ENCODE results near the gene C9orf50.

C9orf50 gene

DNA sequence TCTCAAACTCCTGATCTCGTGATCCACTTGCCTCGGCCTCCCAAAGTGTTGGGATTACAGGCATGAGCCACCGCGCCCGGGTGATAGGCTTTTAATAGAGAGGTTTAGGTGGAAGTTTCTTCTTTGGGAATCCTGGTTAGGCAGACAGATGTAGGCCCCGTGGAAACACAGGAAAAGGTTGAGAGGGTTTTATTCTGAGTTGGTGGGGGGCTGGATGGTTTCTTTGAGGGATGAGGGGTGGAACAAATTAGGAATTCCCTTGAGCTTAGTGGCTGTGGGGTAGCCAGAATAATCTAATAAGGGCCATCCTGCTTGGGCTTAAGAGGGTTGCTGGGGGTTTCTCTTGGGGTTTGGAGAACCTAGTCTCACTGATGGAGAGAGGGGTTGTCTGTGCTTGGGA, 30.4 kb downstream of the C9orf50 start:
- DNase-seq (ENCODE audit: low spot score), result no peak

DNA sequence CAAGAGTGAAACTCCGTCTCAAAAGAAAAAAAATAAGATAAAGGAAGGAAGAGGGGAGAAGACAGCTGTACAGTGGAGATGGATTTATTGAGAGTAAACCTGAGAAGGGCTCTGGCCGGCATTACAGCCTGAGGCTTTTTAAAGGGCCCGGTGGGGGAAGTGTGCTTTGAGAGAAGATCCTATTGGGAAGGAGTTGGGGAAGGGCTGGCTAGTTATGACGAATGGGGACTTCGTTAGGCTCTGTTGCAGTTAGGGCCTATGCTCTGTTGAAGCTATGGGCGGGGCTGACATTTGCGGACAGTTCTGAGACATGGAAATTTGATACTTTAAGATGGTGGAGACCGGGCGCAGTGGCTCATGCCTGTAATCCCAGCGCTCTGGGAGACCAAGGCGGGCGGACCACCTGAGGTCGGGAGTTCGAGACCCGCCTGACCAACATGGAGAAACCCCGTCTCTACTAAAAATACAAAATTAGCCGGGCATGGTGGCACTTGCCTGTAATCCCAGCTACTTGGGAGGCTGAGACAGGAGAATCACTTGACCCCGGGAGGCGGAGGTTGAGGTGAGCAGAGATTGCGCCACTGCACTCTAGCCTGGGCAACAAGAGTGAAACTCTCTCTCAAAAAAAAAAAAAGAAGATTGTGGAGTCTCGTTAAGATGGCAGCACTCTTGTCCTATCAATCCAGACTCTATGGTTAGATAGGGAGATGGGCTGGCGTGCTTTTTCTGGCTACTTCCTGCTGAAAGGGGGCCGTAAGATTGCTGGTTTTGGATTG, 33.2 kb downstream of the C9orf50 start:
- DNase-seq (ENCODE audit: low spot score), result no peak

GRCh38 chr9:129586685-129587084, 34.2 kb downstream of the C9orf50 start:
- DNase-seq (ENCODE audit: low spot score), result no peak

GRCh38 chr9:129586245-129586644, 34.7 kb downstream of the C9orf50 start:
- DNase-seq (ENCODE audit: low spot score), result no peak

DNA sequence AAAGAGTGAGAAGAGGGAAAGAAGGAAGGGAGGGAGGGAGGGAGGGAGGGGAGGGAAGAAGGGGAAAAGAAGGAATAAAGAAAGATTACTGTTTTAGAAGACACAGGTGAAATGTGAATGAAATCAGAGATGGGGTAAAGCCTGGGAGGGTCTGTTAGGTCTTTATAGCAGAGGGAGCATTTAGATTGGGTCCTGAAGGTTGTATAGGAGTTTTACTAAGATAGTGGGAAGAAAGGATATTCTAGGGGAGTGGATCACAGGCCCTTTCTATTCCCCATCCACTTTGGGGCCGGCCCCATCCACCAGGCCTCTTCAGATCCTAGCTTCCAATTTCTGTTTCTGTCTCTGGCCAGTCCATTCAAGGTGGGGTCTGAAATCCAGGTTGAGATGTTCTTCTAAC, 35.5 kb downstream of the C9orf50 start:
- no peak for DNase-seq (ENCODE audit: low spot score)

GRCh38 chr9:129584136-129584535, 36.8 kb downstream of the C9orf50 start:
- DNase-seq (ENCODE audit: low spot score), result peak; percentile 81

DNA sequence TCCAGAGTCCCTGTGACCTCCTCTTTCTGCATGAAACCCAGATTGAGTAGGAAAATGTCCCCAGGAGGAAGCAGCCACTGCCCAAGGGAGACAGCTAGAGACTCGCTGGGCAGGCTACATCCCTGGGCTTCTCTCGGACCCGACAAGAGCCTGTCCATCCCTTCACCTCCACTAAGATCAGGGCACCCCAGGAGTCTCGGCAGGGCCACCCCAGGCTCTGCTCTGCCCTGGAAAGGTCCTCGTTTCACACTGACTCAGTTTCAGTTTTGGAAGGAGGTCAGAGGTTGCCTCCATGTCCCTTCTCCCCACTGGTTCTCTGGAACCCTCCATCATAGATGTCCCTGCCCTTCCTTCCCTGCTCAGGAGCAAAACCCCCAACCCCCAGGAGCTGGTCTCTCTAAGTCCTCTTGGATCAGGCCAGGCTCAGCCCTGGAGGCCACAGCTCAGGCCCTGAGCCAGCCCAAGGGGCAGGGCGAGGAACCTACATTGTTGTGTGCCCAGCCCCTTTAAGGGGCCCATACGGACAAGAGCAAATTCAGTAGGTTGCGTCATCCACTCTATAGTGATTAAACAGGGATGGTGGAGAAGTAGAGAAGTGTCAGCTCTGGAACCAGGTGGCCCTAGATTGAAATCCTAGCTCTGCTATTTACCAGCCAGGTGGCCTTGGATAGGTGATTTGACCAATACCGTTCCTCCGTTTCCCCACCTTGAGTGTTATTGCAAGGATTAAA, 37.4 kb downstream of the C9orf50 start:
- no peak for DNase-seq (ENCODE audit: low spot score)

DNA sequence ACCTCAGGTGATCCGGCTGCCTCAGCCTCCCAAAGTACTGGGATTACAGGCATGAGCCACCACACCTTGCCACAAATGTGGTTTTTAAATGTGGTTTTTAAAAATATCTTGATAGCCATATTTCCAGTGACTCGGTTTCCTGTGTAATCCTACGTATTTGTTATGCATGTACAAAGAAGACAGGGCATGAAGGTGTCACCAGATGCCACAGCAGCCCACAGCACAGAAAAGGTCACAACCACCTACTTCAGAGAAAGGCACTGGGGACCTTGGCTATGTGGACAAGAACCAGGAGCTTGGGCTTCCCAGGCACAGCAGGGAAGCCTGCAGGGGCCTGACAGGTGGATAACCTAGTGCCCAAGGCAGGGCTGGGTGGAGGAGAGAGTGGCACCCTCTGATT, 38.0 kb downstream of the C9orf50 start:
- DNase-seq (ENCODE audit: low spot score), result no peak

DNA sequence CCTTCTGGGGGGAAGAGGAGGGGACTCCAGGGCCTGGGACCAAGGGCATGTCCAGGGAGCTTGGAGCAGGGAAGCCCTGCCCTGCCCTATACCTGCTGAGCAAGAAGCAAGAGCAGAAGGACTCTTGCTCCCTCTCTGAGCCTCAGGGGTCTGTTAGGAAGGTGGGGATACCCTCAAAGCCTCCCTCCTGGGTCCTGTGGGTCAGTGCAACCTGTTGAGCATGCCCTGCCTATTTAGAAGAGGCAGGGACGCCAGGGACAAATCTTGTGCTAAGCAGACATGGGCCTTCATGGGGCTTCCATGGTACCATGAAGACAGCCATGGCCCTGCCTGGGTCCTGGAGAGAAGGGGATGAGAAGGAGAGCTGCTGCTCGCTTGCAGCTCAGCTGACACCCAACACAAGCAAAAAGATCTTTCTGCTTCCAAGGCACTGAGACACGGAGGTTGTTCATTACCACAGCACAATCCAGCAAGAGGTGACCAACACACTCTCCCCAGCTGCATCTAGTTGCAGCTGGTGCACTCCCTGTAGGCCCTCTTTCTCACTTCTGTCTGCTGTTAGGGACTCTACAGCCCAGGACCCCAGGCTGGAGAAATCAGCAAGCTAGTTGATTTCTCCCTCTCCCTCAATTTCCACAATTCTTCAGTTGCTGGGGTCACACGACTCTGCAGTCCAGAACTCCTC, 39.3 kb downstream of the C9orf50 start:
- no peak for DNase-seq (ENCODE audit: low spot score)

DNA sequence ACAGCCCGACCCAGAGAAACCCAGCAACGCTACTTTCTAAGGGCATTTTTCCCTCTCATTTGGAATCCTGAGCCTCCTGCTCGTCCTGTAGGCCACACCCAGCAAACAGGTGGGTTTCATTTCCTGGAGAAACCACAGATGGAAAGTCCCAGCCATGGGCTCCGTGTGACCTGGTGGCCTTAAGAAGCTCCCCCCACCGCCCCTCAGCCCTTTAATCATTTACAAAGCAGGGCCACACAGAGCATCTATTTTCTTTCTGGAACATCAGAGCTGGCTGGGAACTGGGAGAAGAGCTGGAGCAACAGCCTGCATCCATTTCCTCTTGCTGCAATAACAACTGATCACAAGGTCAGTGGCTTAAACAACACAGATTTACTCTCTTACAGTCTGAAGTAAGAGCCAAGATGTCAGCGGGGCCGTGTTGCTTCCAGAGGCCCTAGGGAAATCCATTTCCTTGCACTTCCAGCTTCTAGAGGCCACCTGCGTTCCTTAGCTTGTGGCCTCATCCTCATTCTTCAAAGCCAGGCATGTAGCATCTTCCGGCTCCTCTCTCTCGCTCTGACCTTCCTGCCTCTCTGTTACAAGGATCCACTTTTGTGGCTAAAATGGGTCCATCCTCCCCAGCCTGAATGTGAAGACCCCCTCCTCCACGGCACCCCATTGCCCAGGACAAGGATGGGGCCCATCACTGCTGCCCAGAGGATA, 40.5 kb downstream of the C9orf50 start:
- DNase-seq (ENCODE audit: low spot score), result no peak

DNA sequence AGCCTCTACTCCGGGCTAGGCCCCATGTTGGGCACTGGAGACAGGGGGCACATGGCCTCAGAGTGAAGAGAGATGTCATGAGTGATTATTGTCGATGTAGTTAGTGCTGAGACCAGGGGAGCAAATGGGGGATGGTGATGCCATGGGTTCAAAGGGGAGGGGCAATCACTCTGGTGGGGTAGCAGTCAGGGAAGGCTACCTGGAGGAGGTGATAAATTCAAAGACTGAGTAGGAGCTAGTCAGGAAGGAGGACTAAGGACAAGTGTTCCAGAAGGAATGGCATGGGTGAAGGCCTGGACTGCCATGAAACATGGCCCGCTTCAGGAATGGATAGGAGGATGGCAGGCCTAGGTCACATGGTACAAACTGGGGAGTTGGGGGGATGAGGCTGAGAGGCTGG, 41.6 kb downstream of the C9orf50 start:
- DNase-seq (ENCODE audit: low spot score), result no peak

DNA sequence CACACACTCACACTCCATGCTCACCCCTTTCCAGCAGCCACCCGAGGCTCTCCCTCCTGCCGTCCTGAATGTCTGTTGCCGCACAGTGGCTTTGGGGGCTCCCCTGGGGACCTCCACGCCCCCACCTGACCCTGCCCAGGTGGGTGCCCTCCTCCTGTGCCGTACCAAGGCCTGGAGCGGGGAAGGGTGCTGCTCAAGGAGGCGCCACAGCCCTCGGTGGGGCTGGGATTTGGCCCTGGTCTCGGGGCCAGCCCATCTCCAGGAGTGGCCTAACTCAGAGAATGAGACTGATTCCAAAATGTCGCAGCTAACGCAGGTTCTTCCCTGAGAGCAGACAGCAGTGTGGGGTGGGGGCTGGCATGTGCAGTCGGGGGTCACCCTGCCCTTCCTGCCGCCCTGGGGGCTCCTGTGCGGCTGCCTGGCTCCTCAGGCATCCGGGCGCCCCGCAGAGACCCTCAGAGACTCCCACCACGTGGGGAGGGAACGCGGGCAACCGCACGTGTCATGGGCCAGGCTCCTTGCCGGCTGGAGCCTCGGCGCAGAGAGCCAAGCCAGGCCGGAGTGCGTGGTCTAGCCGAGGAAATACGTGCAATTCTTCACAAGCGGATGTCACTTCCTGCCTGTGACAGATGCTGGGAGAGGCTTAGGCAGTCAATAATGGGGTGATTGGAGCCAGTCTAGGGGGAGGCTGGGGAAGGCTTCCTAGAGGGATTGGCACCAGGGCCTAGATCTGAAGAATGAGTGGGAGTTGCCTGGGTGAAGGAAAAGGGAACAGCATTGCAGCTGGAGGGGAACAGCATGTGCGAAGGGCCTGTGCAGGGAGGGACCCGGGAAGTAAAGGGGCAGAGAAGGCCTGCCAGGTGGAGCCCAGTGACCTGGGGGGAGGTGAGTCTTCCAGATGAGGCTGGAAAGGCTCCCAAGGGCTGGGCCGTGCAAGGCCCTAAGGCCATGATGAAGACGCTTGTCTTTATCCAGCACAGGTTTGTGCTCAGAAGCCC, 44.1 kb downstream of the C9orf50 start:
- DNase-seq (ENCODE audit: low spot score), result no peak

GRCh38 chr9:129575818-129576217, 45.1 kb downstream of the C9orf50 start:
- DNase-seq (ENCODE audit: low spot score), result no peak

GRCh38 chr9:129574911-129575585, 45.9 kb downstream of the C9orf50 start:
- DNase-seq (ENCODE audit: low spot score), result no peak

GRCh38 chr9:129573977-129574376, 46.9 kb downstream of the C9orf50 start:
- DNase-seq (ENCODE audit: low spot score), result no peak

- DNase-seq (ENCODE audit: low spot score), result no peak
These were observed 48.4 kb downstream of the C9orf50 start for GRCh38 chr9:129572517-129572916.

DNA sequence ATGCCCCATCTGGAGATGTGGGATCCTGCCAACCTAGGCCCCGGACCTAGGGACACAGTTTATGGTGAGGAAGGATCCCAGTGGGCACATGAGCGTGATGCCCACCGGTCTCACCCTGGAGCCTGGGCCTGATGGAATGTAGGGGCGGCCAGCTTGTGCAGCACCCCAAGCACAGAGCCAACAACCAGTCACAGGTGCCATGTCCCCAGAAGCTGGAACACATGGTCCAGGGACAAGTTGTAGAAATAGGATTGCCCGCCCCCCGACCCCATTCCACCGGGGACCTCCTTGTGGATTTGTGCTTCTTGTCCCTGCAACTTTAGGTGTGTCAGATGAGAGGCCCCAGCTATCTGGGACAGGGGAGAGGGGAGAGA, 48.9 kb downstream of the C9orf50 start:
- DNase-seq (ENCODE audit: low spot score), result no peak

DNA sequence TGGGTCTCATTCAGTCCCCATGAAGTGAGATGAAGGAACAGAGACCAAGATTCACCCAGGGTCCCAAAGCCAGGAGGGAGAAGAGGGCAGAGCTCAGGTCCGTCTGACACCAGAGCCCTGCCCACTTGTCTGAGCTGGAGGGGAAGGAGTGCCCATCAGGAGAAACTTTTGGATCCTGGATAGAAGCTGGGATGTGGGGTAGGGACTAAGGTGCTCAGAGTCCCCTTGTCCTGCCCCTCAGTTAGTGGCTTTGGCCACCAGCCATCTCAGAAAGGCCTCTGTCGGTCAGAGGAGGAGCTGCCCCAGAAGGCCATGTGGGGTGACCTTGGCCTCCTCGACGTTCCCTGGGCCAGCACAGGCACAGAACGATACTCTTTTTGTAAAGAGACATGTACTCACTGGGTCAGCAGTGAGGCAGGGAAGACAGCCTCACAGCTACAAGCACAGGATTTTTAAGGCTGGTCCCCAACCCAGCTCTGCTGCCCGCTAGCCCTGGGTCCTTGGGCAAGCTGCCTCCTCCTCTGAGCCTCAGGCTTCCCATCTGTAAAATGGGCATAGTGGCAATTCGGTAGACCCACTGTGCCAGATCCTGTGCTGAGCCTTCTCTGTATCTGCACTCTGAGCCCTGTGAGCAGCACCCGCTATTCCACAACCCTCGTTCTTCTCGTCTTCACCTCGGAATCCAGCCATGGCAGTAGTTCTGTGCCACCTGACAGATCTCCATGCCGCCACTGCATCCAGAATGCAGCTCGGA, 49.4 kb downstream of the C9orf50 start:
- DNase-seq (ENCODE audit: low spot score), result no peak

GRCh38 chr9:129570450-129571297, 50.2 kb downstream of the C9orf50 start:
- no peak for DNase-seq (ENCODE audit: low spot score)
